ENCODE data around the gene CXCR4.

The CXCR4 gene

DNA sequence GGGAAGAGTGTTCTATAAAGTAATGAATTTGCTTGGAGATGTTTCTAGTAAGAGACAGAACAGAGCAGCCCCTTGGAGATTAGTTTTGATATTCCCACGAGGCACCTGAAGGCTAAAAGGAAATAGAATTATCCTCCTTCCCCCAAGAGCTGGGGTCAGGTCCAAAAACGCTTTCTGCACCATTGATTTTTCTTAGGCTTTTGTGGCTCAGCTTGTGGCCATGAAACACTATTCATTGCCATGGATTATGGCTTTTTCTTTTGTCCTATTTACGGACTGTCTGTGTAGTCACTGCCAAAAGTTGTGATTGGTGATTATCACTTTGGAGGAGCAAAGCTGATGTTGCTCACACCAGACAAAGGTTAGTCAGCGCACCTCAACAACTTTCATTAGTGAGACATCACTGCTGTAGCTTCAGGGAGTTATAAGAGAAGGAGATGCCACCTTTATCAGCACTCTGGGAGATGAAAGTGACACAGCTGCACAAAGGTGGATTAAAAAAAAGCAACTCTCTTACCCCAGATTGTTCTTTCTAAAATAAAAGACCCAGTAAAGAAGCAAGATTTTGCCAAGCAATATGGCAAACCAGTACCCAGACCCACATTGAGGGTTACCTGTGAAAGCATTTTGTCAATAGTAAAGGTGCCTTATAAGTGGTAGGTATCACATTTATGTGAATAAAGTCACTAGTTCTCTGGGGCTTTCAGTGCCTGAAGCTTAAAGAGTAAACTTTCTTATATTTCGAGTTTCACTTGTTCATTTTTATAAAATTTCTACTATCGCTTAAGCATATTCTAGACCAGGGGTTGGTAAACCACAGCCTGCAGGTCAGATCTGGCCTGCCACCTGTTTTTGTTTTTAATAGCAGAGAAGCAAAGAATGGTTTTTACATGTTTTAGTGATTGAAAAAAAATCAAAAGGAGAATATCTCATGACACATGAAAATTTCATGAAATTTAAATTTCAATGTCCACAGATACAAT is 10.6 kb downstream of the CXCR4 start:
- DNase-seq (ENCODE audit: extremely low spot score): no peak

DNA sequence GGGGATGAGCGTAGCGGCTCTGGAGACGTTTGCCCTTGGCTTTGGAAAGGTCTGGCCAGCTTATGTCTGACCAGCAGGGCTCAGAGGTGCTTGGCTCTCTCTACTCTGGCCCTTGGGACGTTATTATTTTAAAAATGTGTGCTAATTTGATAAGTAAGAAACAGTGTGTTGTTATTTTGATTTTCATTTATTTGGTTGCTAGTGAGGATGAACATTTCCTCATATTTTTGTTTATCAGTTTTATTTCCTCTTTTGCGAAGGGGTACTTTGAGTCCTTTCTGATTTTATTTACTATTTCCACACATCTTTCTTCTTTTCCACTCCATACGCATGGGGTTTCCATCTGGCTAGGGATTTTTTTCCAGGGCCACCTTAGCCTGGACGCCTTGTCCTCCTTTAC is 11.4 kb downstream of the CXCR4 start:
- TF ChIP-seq ZNF384 (IDR thresholded peaks at IDR 0.05): no peak
- TF ChIP-seq HDGF (IDR thresholded peaks at IDR 0.05; ENCODE audit: borderline replicate concordance): no peak
- no peak for TF ChIP-seq TARDBP (IDR thresholded peaks at IDR 0.05)
- TF ChIP-seq LEF1 (IDR thresholded peaks at IDR 0.05; ENCODE audit: borderline replicate concordance): no peak
- TF ChIP-seq SP1 (IDR thresholded peaks at IDR 0.05): no peak
- TF ChIP-seq FOXM1 (IDR thresholded peaks at IDR 0.05; ENCODE audit: borderline replicate concordance): no peak
- no peak for TF ChIP-seq ELF4 (IDR thresholded peaks at IDR 0.05)
- ChIA-PET POLR2A (no interaction called here), CTCF (interaction anchor here (0.7 kb wide), 1 partner anchor 225 kb away, joined by 5 read pairs; no protein-coding TSS in a partner anchor)
- no peak for DNase-seq (ENCODE audit: extremely low spot score)

More for the DNA sequence above, 10.6 kb downstream of the CXCR4 start:
- POLR2A ChIA-PET: interaction anchor here (1.4 kb wide), 1 partner anchor 121 kb away, joined by 3 read pairs; the partner anchor contains the start of gene DARS1
- CTCF ChIA-PET: no interaction called here
- TF ChIP-seq FOXM1 (IDR thresholded peaks at IDR 0.05; ENCODE audit: borderline replicate concordance) (no peak), ARNT (IDR thresholded peaks at IDR 0.05) (no peak), BHLHE40 (IDR thresholded peaks at IDR 0.05; ENCODE audit: borderline replicate concordance) (no peak), SP1 (IDR thresholded peaks at IDR 0.05) (no peak), ZNF384 (IDR thresholded peaks at IDR 0.05) (no peak), FOXA1 (IDR thresholded peaks at IDR 0.05) (no peak), LEF1 (IDR thresholded peaks at IDR 0.05; ENCODE audit: borderline replicate concordance) (no peak), TARDBP (IDR thresholded peaks at IDR 0.05) (no peak), CTBP1 (IDR thresholded peaks at IDR 0.05; ENCODE audit: borderline replicate concordance) (no peak), FOXK2 (IDR thresholded peaks at IDR 0.05) (no peak), SUZ12 (IDR thresholded peaks at IDR 0.05) (no peak), HDGF (IDR thresholded peaks at IDR 0.05; ENCODE audit: borderline replicate concordance) (no peak), L3MBTL2 (conservative IDR thresholded peaks at IDR 0.05) (no peak), ELF4 (IDR thresholded peaks at IDR 0.05) (no peak), NFRKB (IDR thresholded peaks at IDR 0.05) (no peak)
- TF ChIP-seq, protein P1, sequence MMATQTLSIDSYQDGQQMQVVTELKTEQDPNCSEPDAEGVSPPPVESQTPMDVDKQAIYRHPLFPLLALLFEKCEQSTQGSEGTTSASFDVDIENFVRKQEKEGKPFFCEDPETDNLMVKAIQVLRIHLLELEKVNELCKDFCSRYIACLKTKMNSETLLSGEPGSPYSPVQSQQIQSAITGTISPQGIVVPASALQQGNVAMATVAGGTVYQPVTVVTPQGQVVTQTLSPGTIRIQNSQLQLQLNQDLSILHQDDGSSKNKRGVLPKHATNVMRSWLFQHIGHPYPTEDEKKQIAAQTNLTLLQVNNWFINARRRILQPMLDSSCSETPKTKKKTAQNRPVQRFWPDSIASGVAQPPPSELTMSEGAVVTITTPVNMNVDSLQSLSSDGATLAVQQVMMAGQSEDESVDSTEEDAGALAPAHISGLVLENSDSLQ (IDR thresholded peaks at IDR 0.05): no peak

DNA sequence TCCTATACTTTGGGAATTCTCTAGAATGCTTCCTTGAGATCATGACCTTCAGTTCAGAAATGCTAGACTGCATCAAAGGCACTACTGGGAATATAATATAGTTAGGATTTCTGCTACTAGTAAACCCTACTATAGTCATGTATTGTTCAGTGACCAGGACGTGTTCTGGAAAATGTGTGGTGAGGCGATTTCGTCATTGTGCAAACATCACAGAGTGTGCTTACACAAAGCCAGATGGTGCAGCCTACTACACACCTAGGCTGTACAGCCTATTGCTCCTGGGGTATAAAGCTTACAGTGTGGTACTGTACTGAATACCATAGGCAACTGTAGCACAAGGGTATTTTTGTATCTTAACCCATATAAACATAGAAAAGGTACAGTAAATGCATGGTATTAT is 13.0 kb downstream of the CXCR4 start:
- POLR2A ChIA-PET: no interaction called here
- TF ChIP-seq HDGF (IDR thresholded peaks at IDR 0.05; ENCODE audit: borderline replicate concordance) (no peak), LEF1 (IDR thresholded peaks at IDR 0.05; ENCODE audit: borderline replicate concordance) (no peak), ARNT (IDR thresholded peaks at IDR 0.05) (no peak), CTBP1 (IDR thresholded peaks at IDR 0.05; ENCODE audit: borderline replicate concordance) (no peak), FOXA1 (IDR thresholded peaks at IDR 0.05) (no peak), NFRKB (IDR thresholded peaks at IDR 0.05) (no peak), ELF4 (IDR thresholded peaks at IDR 0.05) (no peak), SUZ12 (IDR thresholded peaks at IDR 0.05) (no peak)
- TF ChIP-seq, protein P1 (IDR thresholded peaks at IDR 0.05): no peak
- DNase-seq (ENCODE audit: extremely low spot score): no peak
- CTCF ChIA-PET: interaction anchor here (0.7 kb wide), 1 partner anchor 198 kb away, joined by 3 read pairs; no protein-coding TSS in a partner anchor

DNA sequence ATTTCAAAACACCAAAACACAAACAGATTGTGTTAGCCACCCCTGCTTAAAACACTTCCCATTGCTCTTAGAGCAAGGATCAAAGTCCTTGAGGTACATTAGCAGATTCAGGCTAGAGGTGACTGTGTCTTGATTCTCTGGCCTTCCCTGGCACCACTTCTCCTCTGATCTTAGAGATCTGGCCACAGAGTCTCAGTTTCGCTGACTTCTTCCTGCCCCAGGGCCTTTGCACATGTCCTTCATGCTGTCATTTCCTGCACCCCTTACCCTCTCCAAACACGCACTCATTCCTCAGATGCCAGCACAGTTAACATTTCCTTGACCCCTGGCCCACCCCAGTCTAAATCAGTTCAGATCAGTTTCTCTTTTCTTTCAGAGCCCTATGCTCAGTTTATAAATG is 16.9 kb downstream of the CXCR4 start:
- no peak for DNase-seq (ENCODE audit: extremely low spot score)
- TF ChIP-seq, protein P1 (IDR thresholded peaks at IDR 0.05): no peak
- TF ChIP-seq BHLHE40 (IDR thresholded peaks at IDR 0.05; ENCODE audit: borderline replicate concordance) (no peak), NFRKB (IDR thresholded peaks at IDR 0.05) (no peak), HDGF (IDR thresholded peaks at IDR 0.05; ENCODE audit: borderline replicate concordance) (no peak), TARDBP (IDR thresholded peaks at IDR 0.05) (no peak), LEF1 (IDR thresholded peaks at IDR 0.05; ENCODE audit: borderline replicate concordance) (no peak), ELF4 (IDR thresholded peaks at IDR 0.05) (no peak), FOXK2 (IDR thresholded peaks at IDR 0.05) (no peak), L3MBTL2 (conservative IDR thresholded peaks at IDR 0.05) (no peak), FOXM1 (IDR thresholded peaks at IDR 0.05; ENCODE audit: borderline replicate concordance) (no peak), CTBP1 (IDR thresholded peaks at IDR 0.05; ENCODE audit: borderline replicate concordance) (no peak), ZNF384 (IDR thresholded peaks at IDR 0.05) (no peak), SP1 (IDR thresholded peaks at IDR 0.05) (no peak), FOXA1 (IDR thresholded peaks at IDR 0.05) (no peak), ARNT (IDR thresholded peaks at IDR 0.05) (no peak), SUZ12 (IDR thresholded peaks at IDR 0.05) (no peak)
- ChIA-PET POLR2A (no interaction called here), CTCF (no interaction called here)

DNA sequence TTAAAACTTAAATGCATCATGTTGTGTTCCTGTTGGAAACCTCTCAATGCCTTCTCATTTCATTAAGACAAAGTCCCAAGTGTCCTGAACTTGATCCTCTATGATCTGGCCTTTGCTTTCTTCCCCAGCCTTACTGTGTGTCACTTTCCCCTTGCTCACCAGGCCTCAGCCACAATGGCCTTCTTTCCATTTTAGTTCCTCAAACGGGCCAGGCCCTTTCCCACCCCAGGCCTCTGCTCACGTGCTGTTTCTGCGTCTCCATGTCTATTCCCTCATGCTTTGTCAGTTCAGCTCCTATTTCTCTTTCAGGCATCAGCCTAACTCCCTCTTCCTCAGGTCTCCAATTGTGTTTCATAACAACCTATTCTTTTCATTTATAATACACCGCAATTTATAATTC is 19.5 kb downstream of the CXCR4 start:
- TF ChIP-seq CTBP1 (IDR thresholded peaks at IDR 0.05; ENCODE audit: borderline replicate concordance): no peak
- no peak for TF ChIP-seq BHLHE40 (IDR thresholded peaks at IDR 0.05; ENCODE audit: borderline replicate concordance)
- TF ChIP-seq FOXM1 (IDR thresholded peaks at IDR 0.05; ENCODE audit: borderline replicate concordance): no peak
- no peak for TF ChIP-seq ARNT (IDR thresholded peaks at IDR 0.05)
- TF ChIP-seq ZNF384 (IDR thresholded peaks at IDR 0.05): no peak
- TF ChIP-seq, protein P1 (IDR thresholded peaks at IDR 0.05): no peak
- no peak for TF ChIP-seq L3MBTL2 (conservative IDR thresholded peaks at IDR 0.05)
- TF ChIP-seq FOXA1 (IDR thresholded peaks at IDR 0.05): no peak
- no peak for TF ChIP-seq FOXK2 (IDR thresholded peaks at IDR 0.05)
- no peak for TF ChIP-seq SUZ12 (IDR thresholded peaks at IDR 0.05)
- no peak for TF ChIP-seq LEF1 (IDR thresholded peaks at IDR 0.05; ENCODE audit: borderline replicate concordance)
- TF ChIP-seq NFRKB (IDR thresholded peaks at IDR 0.05): no peak
- no peak for TF ChIP-seq HDGF (IDR thresholded peaks at IDR 0.05; ENCODE audit: borderline replicate concordance)
- TF ChIP-seq ELF4 (IDR thresholded peaks at IDR 0.05): no peak
- TF ChIP-seq SP1 (IDR thresholded peaks at IDR 0.05): no peak
- no peak for TF ChIP-seq TARDBP (IDR thresholded peaks at IDR 0.05)
- POLR2A ChIA-PET: no interaction called here
- CTCF ChIA-PET: no interaction called here
- no peak for DNase-seq (ENCODE audit: extremely low spot score)

All from HEK293T (cell line).